Muscle layer of duodenum (tissue), 2 donors: ENCODE data around the gene ACAP3.
"Not testable (repeated sequence)": the region's sequence is repeated elsewhere in the genome, so short reads cannot be mapped to it uniquely, and the experiment has no call there.

Experiments used
- H3K27ac ChIP-seq: one replicate; pipeline ENCODE4 v1.7.0; 2013; ENCODE audit warnings: mild to moderate bottlenecking, low read length
- H3K27me3 ChIP-seq: one replicate; pipeline ENCODE4 v1.7.0; 2013; ENCODE audit warnings: low read depth, mild to moderate bottlenecking, control low read depth, low read length
- H3K36me3 ChIP-seq, 2 donors: one replicate each; pipeline ENCODE4 v1.7.0; 2013; ENCODE audit warnings: low read length in 2 of 2, control low read depth in 1 of 2, mild to moderate bottlenecking in 1 of 2; ENCODE audit not compliant: insufficient read depth in 2 of 2, control insufficient read depth in 1 of 2
- H3K4me1 ChIP-seq, 2 donors: one replicate each; pipeline ENCODE4 v1.7.0; 2013; ENCODE audit warnings: low read length in 2 of 2, mild to moderate bottlenecking in 2 of 2, control low read depth in 1 of 2, moderate library complexity in 1 of 2; ENCODE audit not compliant: insufficient read depth in 2 of 2, control insufficient read depth in 1 of 2
- H3K4me3 ChIP-seq, 2 donors: one replicate each; pipeline ENCODE4 v1.7.0; 2013; ENCODE audit warnings: low read length in 2 of 2, low read depth in 1 of 2, mild to moderate bottlenecking in 1 of 2
- H3K9me3 ChIP-seq, 2 donors: one replicate each; pipeline ENCODE4 v1.7.0; 2013; ENCODE audit warnings: low read length in 2 of 2, control low read depth in 1 of 2, mild to moderate bottlenecking in 1 of 2; ENCODE audit not compliant: control insufficient read depth in 1 of 2
- donor health status: healthy.

Gene ACAP3

GRCh38 chr1:1318131-1318652 lies 10.5 kb upstream of the ACAP3 start:
- no peaks in the 10 kb centered on the region for H3K9me3 ChIP-seq
- H3K27me3 ChIP-seq = no peaks in the 10 kb centered on the region
- H3K27ac ChIP-seq = no peak overlapping the region
- peaks cover 0 to 40% of the 10 kb centered on the region in 2 donors for H3K4me1 ChIP-seq
- H3K4me3 ChIP-seq = no peak overlapping the region
- H3K36me3 ChIP-seq = peaks cover 13 to 47% of the 10 kb centered on the region in 2 donors

GRCh38 chr1:1317420-1317819 lies 9.7 kb upstream of the ACAP3 start:
- no peak overlapping the region for H3K4me3 ChIP-seq
- no peaks in the 10 kb centered on the region for H3K27me3 ChIP-seq
- H3K36me3 ChIP-seq = peaks cover 13 to 54% of the 10 kb centered on the region in 2 donors
- peaks cover 0 to 35% of the 10 kb centered on the region in 2 donors for H3K4me1 ChIP-seq
- no peak overlapping the region for H3K27ac ChIP-seq
- H3K9me3 ChIP-seq = no peaks in the 10 kb centered on the region

- H3K27me3 ChIP-seq = not testable (repeated sequence)
Observed at GRCh38 chr1:1316199-1316598, 8.5 kb upstream of the ACAP3 start.

GRCh38 chr1:1315435-1315954 lies 7.8 kb upstream of the ACAP3 start:
- Histone ChIP-seq H3K36me3 (peaks cover 22 to 63% of the 10 kb centered on the region in 2 donors), H3K4me3 (no peak overlapping the region), H3K4me1 (peaks cover 0 to 20% of the 10 kb centered on the region in 2 donors), H3K9me3 (no peaks in the 10 kb centered on the region), H3K27ac (no peak overlapping the region), H3K27me3 (no peaks in the 10 kb centered on the region)

More at GRCh38 chr1:1316199-1316598, 8.5 kb upstream of the ACAP3 start:
- peaks cover 19 to 60% of the 10 kb centered on the region in 2 donors for H3K36me3 ChIP-seq
- H3K4me1 ChIP-seq = peaks cover 0 to 25% of the 10 kb centered on the region in 2 donors
- H3K4me3 ChIP-seq, H3K27ac ChIP-seq, H3K9me3 ChIP-seq: not testable (repeated sequence)

- H3K4me1 ChIP-seq = peaks cover 0 to 20% of the 10 kb centered on the region in 2 donors
- H3K27me3 ChIP-seq = no peaks in the 10 kb centered on the region
- H3K27ac ChIP-seq = no peak overlapping the region
- no peaks in the 10 kb centered on the region for H3K9me3 ChIP-seq
- H3K36me3 ChIP-seq = peaks cover 22 to 58% of the 10 kb centered on the region in 2 donors
- H3K4me3 ChIP-seq = no peak overlapping the region
Observed at GRCh38 chr1:1314678-1315335, 7.1 kb upstream of the ACAP3 start.

- Histone ChIP-seq H3K27ac (no peak overlapping the region), H3K4me3 (no peak overlapping the region), H3K36me3 (peaks cover 21 to 52% of the 10 kb centered on the region in 2 donors), H3K4me1 (peaks cover 0 to 25% of the 10 kb centered on the region in 2 donors), H3K9me3 (no peaks in the 10 kb centered on the region), H3K27me3 (no peaks in the 10 kb centered on the region)
Observed at GRCh38 chr1:1314237-1314586, 6.5 kb upstream of the ACAP3 start.

GRCh38 chr1:1313500-1314236 lies 5.9 kb upstream of the ACAP3 start:
- Histone ChIP-seq H3K9me3 (no peaks in the 10 kb centered on the region), H3K4me3 (no peak overlapping the region), H3K27me3 (no peaks in the 10 kb centered on the region), H3K36me3 (peaks cover 17 to 46% of the 10 kb centered on the region in 2 donors), H3K27ac (no peak overlapping the region), H3K4me1 (peaks cover 0 to 24% of the 10 kb centered on the region in 2 donors)

- H3K4me1 ChIP-seq = peaks cover 0 to 14% of the 10 kb centered on the region in 2 donors
- no peaks in the 10 kb centered on the region for H3K9me3 ChIP-seq
- peaks cover 17 to 46% of the 10 kb centered on the region in 2 donors for H3K36me3 ChIP-seq
- no peak overlapping the region for H3K27ac ChIP-seq
- H3K4me3 ChIP-seq = no peak overlapping the region
- H3K27me3 ChIP-seq = no peaks in the 10 kb centered on the region
Observed at GRCh38 chr1:1312450-1313314, 5.0 kb upstream of the ACAP3 start.

GRCh38 chr1:1311107-1312104 lies 3.7 kb upstream of the ACAP3 start:
- Histone ChIP-seq H3K4me1 (peaks cover 3 to 18% of the 10 kb centered on the region in 2 donors), H3K4me3 (no peak overlapping the region), H3K27ac (no peak overlapping the region), H3K9me3 (no peaks in the 10 kb centered on the region), H3K36me3 (peaks cover 17 to 43% of the 10 kb centered on the region in 2 donors), H3K27me3 (no peaks in the 10 kb centered on the region)

- no peak overlapping the region for H3K4me3 ChIP-seq
- peaks cover 9 to 26% of the 10 kb centered on the region in 2 donors for H3K4me1 ChIP-seq
- H3K27me3 ChIP-seq = no peaks in the 10 kb centered on the region
- peaks cover 17 to 43% of the 10 kb centered on the region in 2 donors for H3K36me3 ChIP-seq
- H3K27ac ChIP-seq = no peak overlapping the region
- no peaks in the 10 kb centered on the region for H3K9me3 ChIP-seq
Observed at GRCh38 chr1:1310476-1311053, 2.8 kb upstream of the ACAP3 start.
